Measurements from ENCODE around the gene CYTH3.

CYTH3 gene

GRCh38 chr7:6249043-6249442 lies 23.4 kb downstream of the CYTH3 start:
- Histone ChIP-seq H3K4me2 (no peak overlapping the region), H3K27ac (no peak overlapping the region), H3K27me3 (no peaks in the 10 kb centered on the region), H3K4me3 (no peak overlapping the region), H3K4me1 (peaks cover 49% of the 10 kb centered on the region), H3K9ac (no peak overlapping the region), H3K36me3 (no peaks in the 10 kb centered on the region), H3K9me3 (no peaks in the 10 kb centered on the region), H4K20me1 (peaks cover 80% of the 10 kb centered on the region)
- TF ChIP-seq Cebpa-rat (IDR thresholded peaks at IDR 0.05) = no peak

- Histone ChIP-seq H3K36me3 (no peaks in the 10 kb centered on the region), H3K9ac (no peak overlapping the region), H3K4me2 (no peak overlapping the region), H3K4me1 (peaks cover 44% of the 10 kb centered on the region), H3K4me3 (no peak overlapping the region), H4K20me1 (peaks cover 80% of the 10 kb centered on the region), H3K9me3 (no peaks in the 10 kb centered on the region), H3K27ac (no peak overlapping the region), H3K27me3 (no peaks in the 10 kb centered on the region)
- no peak for TF ChIP-seq Cebpa-rat (IDR thresholded peaks at IDR 0.05)
Measured at GRCh38 chr7:6248581-6248980, 23.8 kb downstream of the CYTH3 start.

- Histone ChIP-seq H3K27me3 (no peaks in the 10 kb centered on the region), H3K4me2 (no peak overlapping the region)
Measured at GRCh38 chr7:6246251-6246917, 26.0 kb downstream of the CYTH3 start.

GRCh38 chr7:6244021-6244420 lies 28.4 kb downstream of the CYTH3 start:
- no peaks in the 10 kb centered on the region for H3K9me3 ChIP-seq
- peaks cover 75% of the 10 kb centered on the region for H4K20me1 ChIP-seq
- no peak for TF ChIP-seq Cebpa-rat (IDR thresholded peaks at IDR 0.05)
- H3K9ac ChIP-seq = no peak overlapping the region
- no peaks in the 10 kb centered on the region for H3K36me3 ChIP-seq
- H3K4me1 ChIP-seq = 0 out of 2 replicates have a peak, but pooled peaks cover 11% of the 10 kb centered on the region
- H3K27ac ChIP-seq = no peak overlapping the region
- H3K27me3 ChIP-seq = no peaks in the 10 kb centered on the region
- no peak overlapping the region for H3K4me3 ChIP-seq
- H3K4me2 ChIP-seq = no peak overlapping the region

More at GRCh38 chr7:6246251-6246917, 26.0 kb downstream of the CYTH3 start:
- no peak for TF ChIP-seq Cebpa-rat (IDR thresholded peaks at IDR 0.05)
- no peak overlapping the region for H3K9ac ChIP-seq
- no peaks in the 10 kb centered on the region for H3K9me3 ChIP-seq
- no peak overlapping the region for H3K4me3 ChIP-seq
- peaks cover 29% of the 10 kb centered on the region for H3K4me1 ChIP-seq
- no peak overlapping the region for H3K27ac ChIP-seq
- H4K20me1 ChIP-seq = peaks cover 79% of the 10 kb centered on the region
- no peaks in the 10 kb centered on the region for H3K36me3 ChIP-seq

GRCh38 chr7:6243168-6243567 lies 29.3 kb downstream of the CYTH3 start:
- no peak overlapping the region for H3K4me3 ChIP-seq
- H3K27me3 ChIP-seq = no peaks in the 10 kb centered on the region
- no peak for TF ChIP-seq Cebpa-rat (IDR thresholded peaks at IDR 0.05)
- peaks cover 75% of the 10 kb centered on the region for H4K20me1 ChIP-seq
- no peak overlapping the region for H3K4me2 ChIP-seq
- H3K9ac ChIP-seq = no peak overlapping the region
- H3K9me3 ChIP-seq = no peaks in the 10 kb centered on the region
- H3K36me3 ChIP-seq = no peaks in the 10 kb centered on the region
- 0 out of 2 replicates have a peak, but pooled peaks cover 11% of the 10 kb centered on the region for H3K4me1 ChIP-seq
- H3K27ac ChIP-seq = no peak overlapping the region

GRCh38 chr7:6242561-6242960 lies 29.9 kb downstream of the CYTH3 start:
- H3K36me3 ChIP-seq = no peaks in the 10 kb centered on the region
- H3K27ac ChIP-seq = no peak overlapping the region
- 0 out of 2 replicates have a peak, but pooled peaks cover 11% of the 10 kb centered on the region for H3K4me1 ChIP-seq
- H3K27me3 ChIP-seq = no peaks in the 10 kb centered on the region
- no peak overlapping the region for H3K4me2 ChIP-seq
- no peak for TF ChIP-seq Cebpa-rat (IDR thresholded peaks at IDR 0.05)
- peaks cover 76% of the 10 kb centered on the region for H4K20me1 ChIP-seq
- H3K9ac ChIP-seq = no peak overlapping the region
- no peaks in the 10 kb centered on the region for H3K9me3 ChIP-seq
- H3K4me3 ChIP-seq = no peak overlapping the region

- Histone ChIP-seq H3K4me2 (no peak overlapping the region), H3K9ac (no peak overlapping the region), H3K27ac (no peak overlapping the region), H4K20me1 (peaks cover 78% of the 10 kb centered on the region), H3K36me3 (no peaks in the 10 kb centered on the region), H3K27me3 (no peaks in the 10 kb centered on the region), H3K4me3 (no peak overlapping the region), H3K9me3 (no peaks in the 10 kb centered on the region), H3K4me1 (0 out of 2 replicates have a peak, but pooled peaks cover 7% of the 10 kb centered on the region)
- TF ChIP-seq Cebpa-rat (IDR thresholded peaks at IDR 0.05) = no peak
Measured at GRCh38 chr7:6241607-6241973, 30.8 kb downstream of the CYTH3 start.

GRCh38 chr7:6238309-6238925 lies 34.0 kb downstream of the CYTH3 start:
- no peak for TF ChIP-seq Cebpa-rat (IDR thresholded peaks at IDR 0.05)
- Histone ChIP-seq H3K4me2 (no peak overlapping the region), H4K20me1 (peaks cover 90% of the 10 kb centered on the region), H3K9ac (no peak overlapping the region), H3K9me3 (no peaks in the 10 kb centered on the region), H3K36me3 (no peaks in the 10 kb centered on the region), H3K27me3 (no peaks in the 10 kb centered on the region), H3K4me1 (peaks cover 19% of the 10 kb centered on the region), H3K4me3 (no peak overlapping the region), H3K27ac (no peak overlapping the region)

GRCh38 chr7:6237730-6238129 lies 34.7 kb downstream of the CYTH3 start:
- H3K4me3 ChIP-seq = no peak overlapping the region
- H3K9me3 ChIP-seq = no peaks in the 10 kb centered on the region
- no peaks in the 10 kb centered on the region for H3K27me3 ChIP-seq
- H3K9ac ChIP-seq = no peak overlapping the region
- H4K20me1 ChIP-seq = peaks cover 91% of the 10 kb centered on the region
- no peak overlapping the region for H3K4me2 ChIP-seq
- TF ChIP-seq Cebpa-rat (IDR thresholded peaks at IDR 0.05) = peak; percentile 74
- H3K36me3 ChIP-seq = no peaks in the 10 kb centered on the region
- no peak overlapping the region for H3K27ac ChIP-seq
- H3K4me1 ChIP-seq = peaks cover 17% of the 10 kb centered on the region

GRCh38 chr7:6237011-6237410 lies 35.4 kb downstream of the CYTH3 start:
- Histone ChIP-seq H3K4me2 (no peak overlapping the region), H3K4me1 (peaks cover 21% of the 10 kb centered on the region), H3K27me3 (no peaks in the 10 kb centered on the region), H3K9ac (no peak overlapping the region), H3K9me3 (no peaks in the 10 kb centered on the region), H4K20me1 (peaks cover 94% of the 10 kb centered on the region), H3K36me3 (no peaks in the 10 kb centered on the region), H3K4me3 (no peak overlapping the region), H3K27ac (no peak overlapping the region)
- TF ChIP-seq Cebpa-rat (IDR thresholded peaks at IDR 0.05) = no peak
